ENCODE data around the gene ITGB4.

The ITGB4 gene

GRCh38 chr17:75698659-75699058 lies 22.6 kb upstream of the ITGB4 start:
- DNase-seq: no peak

DNA sequence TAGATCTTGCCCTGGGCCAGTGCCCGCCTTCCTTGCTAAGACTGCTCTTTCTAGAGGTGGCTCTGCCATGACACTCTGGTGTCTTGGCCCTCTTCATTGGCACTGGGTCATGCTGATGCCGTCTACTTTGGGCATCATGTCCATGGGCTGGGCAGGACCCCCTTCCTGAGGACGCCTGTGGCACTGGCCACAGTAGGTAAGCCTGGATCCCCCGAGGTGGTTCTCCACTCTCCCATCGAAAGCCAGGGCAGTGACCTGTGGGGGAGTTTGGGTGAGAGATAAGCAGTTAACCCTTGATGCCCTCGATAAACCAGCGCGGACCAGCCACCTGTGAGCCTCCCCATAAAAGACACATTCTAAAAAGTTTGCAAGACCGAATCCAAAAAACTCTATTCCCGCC lies 20.0 kb upstream of the ITGB4 start:
- no peak for DNase-seq

GRCh38 chr17:75703191-75703590 lies 18.1 kb upstream of the ITGB4 start:
- DNase-seq: no peak

GRCh38 chr17:75703591-75703990 lies 17.7 kb upstream of the ITGB4 start:
- no peak for DNase-seq

- DNase-seq: no peak
Observed at GRCh38 chr17:75704963-75705875, 16.0 kb upstream of the ITGB4 start.

- DNase-seq: no peak
Observed at GRCh38 chr17:75706042-75706728, 15.1 kb upstream of the ITGB4 start.

- DNase-seq: no peak
Observed at GRCh38 chr17:75707079-75707571, 14.1 kb upstream of the ITGB4 start.

DNA sequence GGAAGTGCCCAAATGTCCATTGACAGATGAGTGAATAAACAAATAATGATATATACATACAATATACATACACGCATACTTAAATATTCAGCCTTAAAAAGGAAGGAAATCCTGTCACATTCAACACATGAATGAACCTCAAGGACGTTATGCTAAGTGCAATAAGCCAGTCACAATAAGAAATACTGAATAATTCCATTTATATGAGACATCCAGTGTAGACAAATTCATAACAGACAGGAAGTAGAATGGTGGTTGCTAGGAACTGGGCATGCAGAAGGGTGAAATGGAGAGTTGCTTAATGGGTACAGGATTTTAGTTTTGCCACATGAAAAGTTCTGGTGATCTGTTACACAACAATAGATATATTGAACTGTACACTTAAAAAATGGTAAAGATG lies 8.8 kb upstream of the ITGB4 start:
- no peak for DNase-seq

- no peak for DNase-seq
Observed at GRCh38 chr17:75719732-75720131, 1.5 kb upstream of the ITGB4 start.

GRCh38 chr17:75721463-75722011 lies 278 bp downstream of the ITGB4 start:
- DNase-seq: no peak

- DNase-seq: no peak
Observed at GRCh38 chr17:75722076-75722475, 817 bp downstream of the ITGB4 start.

DNA sequence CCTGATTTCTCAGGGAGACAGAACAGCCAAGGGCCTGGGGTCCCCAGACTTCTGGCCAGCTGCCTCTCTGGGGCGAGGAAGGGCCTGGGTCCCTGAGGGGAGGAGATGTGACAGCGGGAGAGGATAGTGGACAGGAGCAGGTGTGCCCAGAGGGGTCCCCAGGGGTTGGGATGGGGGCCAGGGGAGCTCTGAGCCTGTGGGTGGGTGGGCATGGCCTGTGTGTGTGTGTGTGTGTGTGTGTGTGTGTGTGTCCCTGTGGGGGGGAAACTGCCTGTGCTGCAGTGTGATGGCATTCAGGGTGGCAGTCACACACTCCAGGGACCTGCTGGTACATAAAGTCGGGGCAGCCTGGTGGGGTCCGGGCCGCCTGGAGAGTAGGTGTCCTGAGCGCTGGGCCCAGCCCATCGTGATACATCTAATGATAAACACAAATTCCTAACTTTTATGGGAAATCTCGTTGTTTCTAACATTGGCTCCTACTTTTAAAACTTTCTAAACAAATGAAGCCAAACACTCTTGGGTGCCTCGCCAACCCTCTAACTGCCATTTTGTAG lies 1.4 kb downstream of the ITGB4 start:
- no peak for DNase-seq

GRCh38 chr17:75723171-75723930 lies 2.1 kb downstream of the ITGB4 start:
- DNase-seq: no peak

GRCh38 chr17:75724016-75725003 lies 3.1 kb downstream of the ITGB4 start:
- no peak for DNase-seq

GRCh38 chr17:75725504-75725903 lies 4.2 kb downstream of the ITGB4 start:
- DNase-seq: no peak

GRCh38 chr17:75727391-75727790 lies 6.1 kb downstream of the ITGB4 start:
- DNase-seq: no peak

DNA sequence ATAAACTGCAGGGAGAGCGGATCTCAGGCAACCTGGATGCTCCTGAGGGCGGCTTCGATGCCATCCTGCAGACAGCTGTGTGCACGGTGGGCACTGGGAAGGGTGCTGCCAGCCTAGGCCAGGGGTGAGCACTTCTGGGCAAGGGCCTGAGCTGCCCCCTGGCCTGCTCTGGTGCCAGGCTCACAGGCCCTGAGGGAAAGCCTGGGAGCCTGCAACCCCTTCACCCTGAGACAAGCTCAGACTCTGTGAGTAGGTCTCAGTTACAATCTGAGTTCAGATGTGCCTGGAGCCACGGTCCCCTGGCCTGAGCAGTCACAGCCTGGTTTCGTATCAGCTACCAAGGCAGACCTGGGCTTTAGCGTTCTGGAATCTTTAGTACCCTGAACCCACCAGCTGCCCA lies 8.1 kb downstream of the ITGB4 start:
- DNase-seq: no peak

GRCh38 chr17:75730065-75730464 lies 8.8 kb downstream of the ITGB4 start:
- DNase-seq: no peak

GRCh38 chr17:75731086-75731715 lies 9.9 kb downstream of the ITGB4 start:
- no peak for DNase-seq

- no peak for DNase-seq
Observed at GRCh38 chr17:75731716-75732498, 10.6 kb downstream of the ITGB4 start.
